Fibroblast of pulmonary artery (primary cell): Measurements from ENCODE around the gene TNPO1.
"Not testable (repeated sequence)": the region's sequence is repeated elsewhere in the genome, so short reads cannot be mapped to it uniquely, and the experiment has no call there.

ENCODE experiments used
- DNase-seq: peaks from one replicate; pipeline ENCODE4 v3.0.0-alpha.2; 2010; ENCODE audit warnings: low read depth
- H3K4me3 ChIP-seq: replicated peaks from 2 replicates; pipeline ENCODE4 v1.5.1; 2011; ENCODE audit warnings: low read depth, mild to moderate bottlenecking, control low read depth, low read length, moderate library complexity
- CTCF ChIP-seq: IDR thresholded peaks from 2 replicates; pipeline ENCODE4 v1.5.1; 2011; ENCODE audit warnings: mild to moderate bottlenecking, control low read depth, low read length, inconsistent platforms; ENCODE audit errors: missing control alignments

Gene TNPO1

GRCh38 chr5:72925336-72926010, 109.0 kb downstream of the TNPO1 start:
- TF ChIP-seq CTCF: no peak
- DNase-seq: no peak
- no peak overlapping the region for H3K4me3 ChIP-seq

- not testable (repeated sequence) for H3K4me3 ChIP-seq, DNase-seq
These were observed 116.2 kb downstream of the TNPO1 start for GRCh38 chr5:72932686-72933085.

GRCh38 chr5:72934953-72935725, 118.7 kb downstream of the TNPO1 start:
- not testable (repeated sequence) for DNase-seq, H3K4me3 ChIP-seq

GRCh38 chr5:72936893-72937292, 120.4 kb downstream of the TNPO1 start:
- no peak for DNase-seq
- TF ChIP-seq CTCF: no peak

GRCh38 chr5:72937517-72938061, 121.1 kb downstream of the TNPO1 start:
- DNase-seq: no peak
- TF ChIP-seq CTCF: no peak

More at GRCh38 chr5:72936893-72937292, 120.4 kb downstream of the TNPO1 start:
- no peak overlapping the region for H3K4me3 ChIP-seq

GRCh38 chr5:72938206-72938605, 121.7 kb downstream of the TNPO1 start:
- TF ChIP-seq CTCF: no peak
- no peak overlapping the region for H3K4me3 ChIP-seq
- peak; percentile 49 for DNase-seq

More at GRCh38 chr5:72937517-72938061, 121.1 kb downstream of the TNPO1 start:
- H3K4me3 ChIP-seq: no peak overlapping the region

- TF ChIP-seq CTCF: no peak
- no peak for DNase-seq
- no peak overlapping the region for H3K4me3 ChIP-seq
These were observed 123.6 kb downstream of the TNPO1 start for GRCh38 chr5:72940082-72940481.

GRCh38 chr5:72943307-72943706, 126.8 kb downstream of the TNPO1 start:
- H3K4me3 ChIP-seq: no peak overlapping the region
- no peak for DNase-seq
- TF ChIP-seq CTCF: no peak
